Keratinocyte (primary cell): Measurements from ENCODE around the gene CSNK1D. TPM values are rescaled to one million over a fixed set of nuclear protein-coding genes. Genes with fewer than 3 reads are reported as not detected.

ENCODE experiments used
- DNase-seq: peaks from one replicate; pipeline ENCODE4 v3.0.0-alpha.2; 2011; ENCODE audit warnings: low read depth, missing footprints, low spot score
- FAIRE-seq: peaks from 2 replicates; lab custom pipeline; 2011; peaks lifted over from hg19 to GRCh38; lab: Jason Lieb, UNC
- H2AFZ ChIP-seq: 2 replicates; pipeline ENCODE4 v1.6.0; 2012; ENCODE audit warnings: low read length, control low read depth, inconsistent platforms; ENCODE audit not compliant: control insufficient read depth
- H3K27ac ChIP-seq: 2 replicates; pipeline ENCODE4 v1.5.1; 2011; ENCODE audit warnings: low read length; ENCODE audit not compliant: control insufficient read depth, insufficient read depth
- H3K27me3 ChIP-seq: 3 replicates; pipeline ENCODE4 v1.6.0; 2011; ENCODE audit warnings: low read length; ENCODE audit not compliant: control insufficient read depth, insufficient read depth; ENCODE audit errors: extremely low read depth
- H3K36me3 ChIP-seq, 2 experiments: 2 replicates in 1 of 2; 3 replicates in 1 of 2; pipeline ENCODE4 v1.5.1; 2011; ENCODE audit warnings: low read length in 2 of 2, mild to moderate bottlenecking in 1 of 2; ENCODE audit not compliant: control insufficient read depth in 2 of 2, insufficient read depth in 2 of 2; ENCODE audit errors: extremely low read depth in 1 of 2
- H3K4me1 ChIP-seq: 3 replicates; pipeline ENCODE4 v1.5.1; 2011; ENCODE audit warnings: low read length; ENCODE audit not compliant: control insufficient read depth, insufficient read depth; ENCODE audit errors: extremely low read depth
- H3K4me2 ChIP-seq: 3 replicates; pipeline ENCODE4 v1.6.0; 2011; ENCODE audit warnings: low read depth, low read length; ENCODE audit not compliant: control insufficient read depth, insufficient read depth; ENCODE audit errors: extremely low read depth
- H3K4me3 ChIP-seq, 3 experiments: fragments of 200-600 bp in 1 of 3; sonication (generic) in 1 of 3; 2 replicates in 2 of 3; 3 replicates in 1 of 3; pipeline ENCODE4 v1.5.1; 2011 to 2016; ENCODE audit warnings: low read length in 3 of 3, mild to moderate bottlenecking in 3 of 3, control low read depth in 2 of 3, inconsistent platforms in 1 of 3, low read depth in 1 of 3, mixed read lengths in 1 of 3, mixed run types in 1 of 3, moderate library complexity in 1 of 3; ENCODE audit not compliant: control insufficient read depth in 2 of 3, insufficient read depth in 2 of 3; ENCODE audit errors: extremely low read depth in 1 of 3
- H3K79me2 ChIP-seq: 2 replicates; pipeline ENCODE4 v1.6.0; 2012; ENCODE audit warnings: low read length; ENCODE audit not compliant: control insufficient read depth, insufficient read depth
- H3K9ac ChIP-seq: 3 replicates; pipeline ENCODE4 v1.6.0; 2011; ENCODE audit warnings: low read length; ENCODE audit not compliant: control insufficient read depth, insufficient read depth; ENCODE audit errors: extremely low read depth
- H3K9me1 ChIP-seq: 3 replicates; pipeline ENCODE4 v1.6.0; 2011; ENCODE audit warnings: low read length; ENCODE audit not compliant: control insufficient read depth, insufficient read depth; ENCODE audit errors: extremely low read depth
- H3K9me3 ChIP-seq: 2 replicates; pipeline ENCODE4 v1.5.1; 2012; ENCODE audit warnings: low read depth, low read length; ENCODE audit not compliant: control insufficient read depth
- H4K20me1 ChIP-seq: 3 replicates; pipeline ENCODE4 v1.6.0; 2011; ENCODE audit warnings: low read length; ENCODE audit not compliant: control insufficient read depth, insufficient read depth; ENCODE audit errors: extremely low read depth
- CTCF ChIP-seq, 3 experiments: IDR thresholded peaks in 1 of 3; conservative IDR thresholded peaks in 1 of 3; optimal IDR thresholded peaks in 1 of 3; 2 replicates in 2 of 3; 3 replicates in 1 of 3; pipeline versions ENCODE3 to v1.5.1; 2011; ENCODE audit warnings: low read length in 3 of 3, mild to moderate bottlenecking in 3 of 3, moderate library complexity in 2 of 3, control low read depth in 1 of 3, inconsistent platforms in 1 of 3; ENCODE audit not compliant: insufficient read depth in 2 of 3; ENCODE audit errors: extremely low read depth in 1 of 3
- EZH2 ChIP-seq: IDR thresholded peaks from one replicate; pipeline ENCODE4 v1.6.1; 2012; ENCODE audit warnings: inconsistent platforms, mild to moderate bottlenecking, low read length, moderate library complexity
- dilution Hi-C: fragments of 300-500 bp; cut with MboI; formaldehyde crosslinking; loops from one replicate; pipeline ENCODE4 v1.7.0; 2020; ENCODE audit warnings: low sequenced_read_pairs; ENCODE audit not compliant: extremely low pct_ligation_motif_present
- polyA plus RNA-seq, 5 experiments: library from polyadenylated mRNA; depleted of rRNA in 3 of 5; stranded (reverse) in 3 of 5; stranded (forward) in 1 of 5; unstranded in 1 of 5; fragments of >200 nt; gene quantifications; 1 replicate in 1 of 5; 2 replicates in 3 of 5; 3 replicates in 1 of 5; pipeline versions ENCODE4 v1.2.1 to v1.2.3, GENCODE V29; 2011 to 2012; ENCODE audit warnings: missing spikeins in 2 of 5, low read depth in 1 of 5, low replicate concordance in 1 of 5

Gene CSNK1D
- polyA plus RNA-seq, 1 donor (not counting 4 experiments of a cell fraction or from before 2014, with no cell fraction given) = 86.0 TPM

- Histone ChIP-seq H3K4me1 (peaks cover 30% of the 10 kb centered on the region), H2AFZ (no peak overlapping the region), H3K79me2 (peaks cover 63% of the 10 kb centered on the region), H3K27ac (no peak overlapping the region), H3K9me1 (peaks cover 6% of the 10 kb centered on the region), H3K9me3 (no peaks in the 10 kb centered on the region), H3K27me3 (no peaks in the 10 kb centered on the region), H3K36me3 (peaks cover 61 to 78% of the 10 kb centered on the region in 2 experiments), H4K20me1 (peaks cover 35% of the 10 kb centered on the region), H3K9ac (no peak overlapping the region), H3K4me2 (no peak overlapping the region), H3K4me3 (no peak overlapping the region)
- TF ChIP-seq CTCF (optimal IDR thresholded peaks at IDR 0.05 in 1 of 3, IDR thresholded peaks at IDR 0.05 in 1 of 3, conservative IDR thresholded peaks at IDR 0.05 in 1 of 3; ENCODE audit: extremely low read depth in 1 of 3, insufficient read depth in 2 of 3, low read length in 3 of 3) (no peak), EZH2 (no peak)
- dilution Hi-C loops = no loop called here
- no peak for DNase-seq
- FAIRE-seq = no peak
Observed at GRCh38 chr17:82248815-82249674, 24.5 kb downstream of the CSNK1D start.

GRCh38 chr17:82247856-82248671 lies 25.4 kb downstream of the CSNK1D start:
- Histone ChIP-seq H3K9me3 (no peaks in the 10 kb centered on the region), H3K4me3 (no peak overlapping the region), H3K4me2 (no peak overlapping the region), H3K36me3 (peaks cover 62 to 83% of the 10 kb centered on the region in 2 experiments), H2AFZ (no peak overlapping the region), H4K20me1 (peaks cover 35% of the 10 kb centered on the region), H3K4me1 (peaks cover 30% of the 10 kb centered on the region), H3K79me2 (peaks cover 65% of the 10 kb centered on the region), H3K27ac (peak overlapping the region; percentile 92), H3K9ac (no peak overlapping the region), H3K27me3 (no peaks in the 10 kb centered on the region), H3K9me1 (peaks cover 6% of the 10 kb centered on the region)
- DNase-seq (no peak), FAIRE-seq (no peak)
- dilution Hi-C loops = no loop called here
- TF ChIP-seq CTCF (optimal IDR thresholded peaks at IDR 0.05 in 1 of 3, IDR thresholded peaks at IDR 0.05 in 1 of 3, conservative IDR thresholded peaks at IDR 0.05 in 1 of 3; ENCODE audit: extremely low read depth in 1 of 3, insufficient read depth in 2 of 3, low read length in 3 of 3) = no peak
- no peak for TF ChIP-seq EZH2
